RWPE1 (cell line): Measurements from ENCODE around the gene ST6GALNAC3.

Experiments
- CTCF ChIA-PET: fragments of 350-600 bp; sonication (Branson Sonifier 250); formaldehyde crosslinking; extraction: SDS; loops from one replicate; lab custom pipeline; 2021; lab: Yijun Ruan, JAX
- POLR2A ChIA-PET: fragments of 400-600 bp; formaldehyde crosslinking; extraction: SDS; loops from one replicate; lab custom pipeline; 2020; ENCODE audit warnings: antibody characterized with exemption; ENCODE audit not compliant: low non-redundant PET; lab: Yijun Ruan, JAX
- DNase-seq: peaks from one replicate; pipeline ENCODE4 v3.0.0; 2012; ENCODE audit warnings: low spot score
- H3K27ac ChIP-seq: fragments of 450-650 bp; 2 replicates; pipeline ENCODE4 v1.5.1; 2017
- TF ChIP-seq, protein P1 (sequence below): fragments of 450-650 bp; conservative IDR thresholded peaks from 2 replicates; pipeline ENCODE4 v1.5.1; 2017; ENCODE audit warnings: low read depth, mild to moderate bottlenecking

ST6GALNAC3 gene

DNA sequence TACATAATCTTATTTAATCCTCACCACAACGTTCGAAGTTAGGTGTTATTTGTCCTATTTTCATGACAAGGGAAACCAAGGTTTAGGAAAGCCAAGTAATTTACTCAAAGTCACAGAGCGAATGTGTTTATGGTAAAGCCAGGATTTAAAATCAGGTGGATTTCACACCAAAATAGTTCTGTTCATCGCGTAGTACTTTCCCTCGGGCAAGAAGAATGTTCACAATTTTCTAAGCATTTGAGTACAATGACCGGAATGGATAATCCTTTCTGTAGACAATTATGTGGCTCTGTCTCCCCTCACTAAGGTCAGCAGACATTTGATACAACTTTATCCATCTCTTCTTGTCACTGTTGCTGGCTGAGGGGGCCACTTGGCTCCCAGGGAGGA, 204.2 kb downstream of the ST6GALNAC3 start:
- CTCF ChIA-PET, result no interaction called here
- POLR2A ChIA-PET, result no interaction called here
- DNase-seq, result no peak
- TF ChIP-seq, protein P1, sequence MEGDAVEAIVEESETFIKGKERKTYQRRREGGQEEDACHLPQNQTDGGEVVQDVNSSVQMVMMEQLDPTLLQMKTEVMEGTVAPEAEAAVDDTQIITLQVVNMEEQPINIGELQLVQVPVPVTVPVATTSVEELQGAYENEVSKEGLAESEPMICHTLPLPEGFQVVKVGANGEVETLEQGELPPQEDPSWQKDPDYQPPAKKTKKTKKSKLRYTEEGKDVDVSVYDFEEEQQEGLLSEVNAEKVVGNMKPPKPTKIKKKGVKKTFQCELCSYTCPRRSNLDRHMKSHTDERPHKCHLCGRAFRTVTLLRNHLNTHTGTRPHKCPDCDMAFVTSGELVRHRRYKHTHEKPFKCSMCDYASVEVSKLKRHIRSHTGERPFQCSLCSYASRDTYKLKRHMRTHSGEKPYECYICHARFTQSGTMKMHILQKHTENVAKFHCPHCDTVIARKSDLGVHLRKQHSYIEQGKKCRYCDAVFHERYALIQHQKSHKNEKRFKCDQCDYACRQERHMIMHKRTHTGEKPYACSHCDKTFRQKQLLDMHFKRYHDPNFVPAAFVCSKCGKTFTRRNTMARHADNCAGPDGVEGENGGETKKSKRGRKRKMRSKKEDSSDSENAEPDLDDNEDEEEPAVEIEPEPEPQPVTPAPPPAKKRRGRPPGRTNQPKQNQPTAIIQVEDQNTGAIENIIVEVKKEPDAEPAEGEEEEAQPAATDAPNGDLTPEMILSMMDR, result no peak
- H3K27ac ChIP-seq, result no peak overlapping the region

DNA sequence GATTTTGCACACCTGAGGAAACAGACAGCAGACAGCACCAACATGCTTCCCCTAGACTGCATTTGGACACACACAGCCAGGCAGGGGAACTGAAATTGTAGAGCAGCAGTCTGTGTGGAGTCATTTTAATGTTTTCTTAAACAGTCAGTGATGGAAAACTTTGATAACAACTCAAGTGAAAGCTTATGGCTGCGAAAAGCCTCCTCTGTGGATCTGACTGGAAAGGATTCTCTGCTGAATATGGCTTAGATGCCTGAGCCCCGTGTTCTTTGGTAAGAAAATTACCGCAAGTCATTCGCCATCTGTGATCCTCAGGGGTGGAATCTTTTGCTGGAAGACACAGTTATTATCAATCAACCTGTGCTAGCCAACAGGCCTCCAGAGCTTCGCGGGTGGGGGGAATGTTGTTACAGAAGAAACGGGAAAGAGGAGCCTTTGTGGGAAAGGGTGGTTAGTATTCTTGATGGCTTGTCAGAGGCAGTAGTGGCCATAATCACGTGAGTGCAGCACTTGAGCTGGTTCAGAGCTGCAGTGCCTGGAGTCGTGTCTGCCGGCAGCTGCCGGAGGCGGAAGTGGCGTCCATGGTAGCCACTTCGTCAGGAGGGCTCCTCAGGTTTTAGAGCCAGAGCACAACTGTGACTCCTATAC, 204.7 kb downstream of the ST6GALNAC3 start:
- no peak overlapping the region for H3K27ac ChIP-seq
- no peak for DNase-seq
- TF ChIP-seq, protein P1, result no peak
- POLR2A ChIA-PET, result no interaction called here
- CTCF ChIA-PET, result no interaction called here

DNA sequence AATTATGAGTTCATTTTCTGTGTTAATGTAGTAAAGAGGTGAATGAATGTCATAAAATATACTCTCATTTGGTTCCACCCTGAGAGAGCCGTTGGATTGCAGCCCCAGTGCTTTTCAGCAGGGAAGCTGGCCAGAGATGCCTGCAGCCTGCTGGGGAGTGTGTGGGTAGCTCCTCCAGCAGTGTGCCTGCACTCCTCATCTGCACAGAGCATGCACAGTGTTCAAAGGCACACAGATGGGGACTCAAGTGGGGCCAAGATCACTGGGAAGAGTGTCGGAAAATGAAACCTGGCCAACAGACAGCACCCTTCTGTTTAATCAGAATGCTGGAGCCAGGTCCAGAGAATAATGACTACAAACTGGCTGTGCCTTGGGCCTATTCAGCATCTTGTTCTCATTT, 206.8 kb downstream of the ST6GALNAC3 start:
- DNase-seq, result no peak
- no peak overlapping the region for H3K27ac ChIP-seq
- ChIA-PET POLR2A (no interaction called here), CTCF (no interaction called here)
- TF ChIP-seq, protein P1, result no peak

DNA sequence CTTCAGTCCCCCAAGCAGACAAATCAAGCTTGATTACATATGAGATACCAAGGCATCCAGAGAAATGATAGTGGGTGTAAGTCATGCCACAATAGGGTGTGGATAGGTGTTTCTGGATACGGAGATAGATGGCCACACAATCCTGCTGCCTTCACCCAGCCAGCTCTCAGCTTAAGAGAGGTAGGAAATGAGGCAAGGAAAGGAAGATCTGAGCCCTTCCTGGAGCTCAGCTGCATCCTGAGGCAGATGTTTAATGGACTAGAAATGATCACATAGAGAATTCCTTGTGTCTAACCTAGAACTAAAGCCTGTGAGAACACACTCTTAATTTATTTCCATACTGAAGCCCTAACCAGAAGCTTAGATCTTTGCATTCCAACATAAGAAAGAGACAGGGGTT, 210.3 kb downstream of the ST6GALNAC3 start:
- H3K27ac ChIP-seq, result no peak overlapping the region
- ChIA-PET CTCF (interaction anchor here (0.7 kb wide), 1 partner anchor 50 kb away, joined by 3 read pairs; no protein-coding TSS in a partner anchor), POLR2A (no interaction called here)
- no peak for DNase-seq
- TF ChIP-seq, protein P1, result no peak

DNA sequence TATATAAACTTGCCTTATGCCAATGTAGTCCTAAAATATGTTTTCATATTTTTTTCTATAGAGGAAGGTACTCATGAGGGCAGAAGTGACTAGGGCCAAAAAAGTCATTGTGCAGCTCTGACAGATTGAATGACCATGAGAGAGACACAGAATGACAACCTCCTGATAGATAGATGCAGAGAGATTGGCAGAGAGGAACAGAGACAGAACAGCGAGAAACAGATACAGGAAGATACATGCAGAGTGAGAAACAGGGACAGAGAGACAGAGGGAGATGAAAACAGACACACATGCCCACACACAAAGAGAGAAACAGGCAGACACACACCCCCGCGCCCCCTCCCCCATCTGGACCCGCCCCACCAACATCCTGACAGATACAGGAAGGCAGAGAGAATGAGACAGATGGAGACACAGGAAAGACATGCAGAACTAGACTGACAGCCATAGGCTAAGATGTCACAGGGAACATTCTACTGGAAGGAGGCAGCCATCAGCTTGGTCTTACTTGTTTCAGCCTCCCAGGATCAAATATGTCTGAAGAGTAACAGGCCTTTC, 211.1 kb downstream of the ST6GALNAC3 start:
- no peak overlapping the region for H3K27ac ChIP-seq
- CTCF ChIA-PET, result interaction anchor here (0.7 kb wide), 1 partner anchor 49 kb away, joined by 3 read pairs; no protein-coding TSS in a partner anchor
- no peak for DNase-seq
- POLR2A ChIA-PET, result no interaction called here
- TF ChIP-seq, protein P1, result no peak

DNA sequence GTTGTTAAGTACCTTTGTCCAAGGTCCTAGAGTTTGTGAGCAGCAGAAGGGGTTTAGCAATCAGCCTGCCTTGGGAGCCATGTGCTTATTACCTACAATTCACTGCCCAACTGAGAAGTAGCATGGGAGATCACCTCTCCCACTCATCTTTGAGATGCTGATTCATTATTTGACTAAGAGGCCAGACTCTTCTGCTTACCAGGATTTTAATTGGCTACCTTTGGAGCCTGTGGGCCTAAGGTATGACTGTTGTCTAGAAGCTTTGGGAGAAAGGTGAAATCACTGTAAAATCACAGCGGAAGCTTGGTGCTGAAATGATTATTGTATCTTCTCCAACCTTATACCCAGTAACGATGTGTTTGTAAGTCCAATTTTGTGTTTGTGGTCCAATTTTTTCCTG, 213.4 kb downstream of the ST6GALNAC3 start:
- CTCF ChIA-PET, result no interaction called here
- no peak overlapping the region for H3K27ac ChIP-seq
- no peak for DNase-seq
- TF ChIP-seq, protein P1, result no peak
- POLR2A ChIA-PET, result no interaction called here
